Measurements from ENCODE around the gene C9orf152.

- no peak for TF ChIP-seq CTCF (IDR thresholded peaks at IDR 0.05; ENCODE audit: low read depth, low read length)
- TF ChIP-seq POLR2A (IDR thresholded peaks at IDR 0.05; ENCODE audit: extremely low read depth, insufficient read length): peak; percentile 97
- TF ChIP-seq MAX (IDR thresholded peaks at IDR 0.05; ENCODE audit: low read depth, low read length): peak; percentile 75
- TF ChIP-seq MYC (IDR thresholded peaks at IDR 0.05; ENCODE audit: low read depth, low read length): peak; percentile 92
Measured at GRCh38 chr9:110256380-110257096, 48.6 kb upstream of the C9orf152 start, which contains the start of gene TXN.
